Anterior cingulate cortex (tissue), 58 donors: ENCODE measurements around the gene BHLHE41.
A peak's percentile ranks its signal among the peaks of the same experiment; 100 is the strongest.

ENCODE experiments used
- DNase-seq, 58 donors: peaks; one replicate each; lab custom pipeline; 2025; lab: John Stamatoyannopoulos, UW

The BHLHE41 gene

GRCh38 chr12:26124446-26125399, at the start of gene BHLHE41:
BHLHE41 (minus strand) TSS chr12:26125037; CDS start chr12:26124779, 258 bp downstream.
- peak; percentile 60 to 94 (median 87) for DNase-seq

GRCh38 chr12:26172946-26173552, 48.2 kb upstream of the BHLHE41 start:
- DNase-seq = no peak

DNA sequence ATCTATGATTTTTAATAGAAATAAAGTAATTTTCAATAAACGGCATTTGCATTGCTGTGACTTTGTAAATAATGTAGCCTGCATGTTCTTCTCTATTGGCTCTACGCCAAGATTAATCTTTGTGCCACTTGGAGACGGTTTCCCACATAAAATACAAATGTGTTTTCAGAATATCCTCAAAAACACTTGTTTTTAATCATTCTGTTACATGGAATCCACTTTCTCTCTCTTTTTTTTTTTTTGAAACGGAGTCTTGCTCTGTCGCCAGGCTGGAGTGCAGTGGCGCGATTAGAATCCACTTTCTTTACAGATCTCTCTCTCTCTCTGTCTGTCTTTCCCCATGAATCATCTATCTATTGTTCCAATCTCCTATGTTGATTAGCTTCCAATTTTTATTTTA, 47.7 kb upstream of the BHLHE41 start:
- no peak for DNase-seq

GRCh38 chr12:26172013-26172412, 47.2 kb upstream of the BHLHE41 start:
- DNase-seq = no peak

DNA sequence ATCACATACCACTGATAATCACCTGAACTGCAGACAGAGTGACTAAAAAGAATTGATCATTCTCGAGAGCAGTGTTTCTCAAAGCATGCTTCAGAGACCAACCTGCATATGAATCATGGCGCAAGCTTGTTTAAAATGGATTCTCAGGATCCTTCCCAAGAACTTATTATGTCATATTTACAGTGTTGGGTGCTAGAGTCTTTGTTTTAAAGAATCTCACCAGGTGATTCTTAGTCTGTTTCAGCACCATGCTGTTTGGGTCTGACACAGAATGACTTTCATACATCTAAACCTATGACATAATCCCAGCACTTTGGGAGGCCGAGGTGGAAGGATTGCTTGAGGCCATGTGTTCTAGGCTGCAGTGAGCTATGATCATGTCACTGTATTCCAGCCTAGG, 39.3 kb upstream of the BHLHE41 start:
- DNase-seq = no peak

DNA sequence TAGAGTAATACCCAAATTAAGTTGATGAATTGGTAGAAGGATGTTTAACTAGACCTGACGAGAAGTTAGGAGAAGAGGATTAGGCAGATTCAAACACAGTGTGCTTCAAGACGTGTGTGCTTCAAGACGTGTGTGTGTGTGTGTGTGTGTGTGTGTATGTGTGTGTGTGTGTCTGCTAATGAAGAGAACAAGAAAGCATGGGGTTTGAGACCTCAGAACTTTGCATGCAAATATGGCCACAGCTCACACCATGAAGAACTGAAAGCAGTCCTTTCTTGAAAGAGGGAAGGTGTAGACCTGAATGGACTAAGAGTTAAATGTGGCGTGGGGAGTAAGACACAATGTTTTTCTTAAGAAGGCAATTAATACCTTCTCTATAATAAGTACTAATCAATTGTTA, 38.1 kb upstream of the BHLHE41 start:
- no peak for DNase-seq

DNA sequence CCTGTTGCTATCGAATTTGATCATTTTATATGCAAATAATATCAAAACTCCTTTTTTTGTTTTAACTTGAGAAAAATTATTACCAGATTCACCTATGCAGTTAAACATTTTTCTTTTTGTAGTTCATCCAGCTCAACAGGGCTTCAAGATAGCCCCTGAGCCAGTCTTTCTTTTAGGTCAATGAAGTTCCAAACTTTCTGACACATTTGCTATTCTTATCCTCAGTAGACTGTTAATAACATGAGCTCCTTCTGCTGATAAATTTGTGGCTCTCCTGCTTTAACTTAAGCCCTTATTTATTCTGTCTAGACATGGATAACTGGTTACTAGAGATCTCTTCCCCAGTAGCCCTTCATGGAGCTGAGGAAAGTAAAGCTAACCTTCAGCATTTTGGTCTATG, 37.3 kb upstream of the BHLHE41 start:
- DNase-seq = no peak

- no peak for DNase-seq
Observed at GRCh38 chr12:26158078-26158764, 33.4 kb upstream of the BHLHE41 start.

GRCh38 chr12:26157001-26157400, 32.2 kb upstream of the BHLHE41 start:
- no peak for DNase-seq

DNA sequence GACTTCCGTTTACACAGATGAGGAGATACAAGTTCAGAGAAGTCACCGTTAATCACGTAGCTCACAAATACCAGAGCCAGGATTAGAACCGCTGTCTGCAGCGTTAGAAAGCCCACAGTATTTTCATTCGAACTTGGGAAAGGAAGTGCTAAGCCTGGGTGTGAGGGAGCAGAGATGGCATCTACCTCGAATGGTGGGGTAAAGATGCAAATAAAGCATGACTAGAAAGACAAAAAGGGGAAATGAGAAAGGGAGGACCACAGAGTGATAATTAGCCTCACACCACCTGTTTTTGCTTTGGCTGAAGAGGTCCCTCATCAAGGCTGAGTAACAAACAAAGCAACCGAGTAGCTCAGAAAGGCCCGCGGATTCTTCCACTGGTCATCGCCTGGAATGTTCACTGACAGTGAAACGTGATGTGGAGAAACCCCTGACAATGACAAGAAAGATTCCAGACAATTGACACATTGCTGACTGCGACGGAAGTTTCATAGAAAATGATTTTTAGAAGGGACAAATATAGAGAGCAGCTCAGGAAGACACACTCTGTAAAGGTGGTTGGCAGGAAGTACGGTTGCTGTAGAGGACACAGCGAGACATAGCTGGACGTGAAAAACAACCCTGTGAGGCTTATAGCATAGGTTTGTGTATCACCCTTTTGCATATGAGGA, 31.5 kb upstream of the BHLHE41 start:
- DNase-seq = no peak

DNA sequence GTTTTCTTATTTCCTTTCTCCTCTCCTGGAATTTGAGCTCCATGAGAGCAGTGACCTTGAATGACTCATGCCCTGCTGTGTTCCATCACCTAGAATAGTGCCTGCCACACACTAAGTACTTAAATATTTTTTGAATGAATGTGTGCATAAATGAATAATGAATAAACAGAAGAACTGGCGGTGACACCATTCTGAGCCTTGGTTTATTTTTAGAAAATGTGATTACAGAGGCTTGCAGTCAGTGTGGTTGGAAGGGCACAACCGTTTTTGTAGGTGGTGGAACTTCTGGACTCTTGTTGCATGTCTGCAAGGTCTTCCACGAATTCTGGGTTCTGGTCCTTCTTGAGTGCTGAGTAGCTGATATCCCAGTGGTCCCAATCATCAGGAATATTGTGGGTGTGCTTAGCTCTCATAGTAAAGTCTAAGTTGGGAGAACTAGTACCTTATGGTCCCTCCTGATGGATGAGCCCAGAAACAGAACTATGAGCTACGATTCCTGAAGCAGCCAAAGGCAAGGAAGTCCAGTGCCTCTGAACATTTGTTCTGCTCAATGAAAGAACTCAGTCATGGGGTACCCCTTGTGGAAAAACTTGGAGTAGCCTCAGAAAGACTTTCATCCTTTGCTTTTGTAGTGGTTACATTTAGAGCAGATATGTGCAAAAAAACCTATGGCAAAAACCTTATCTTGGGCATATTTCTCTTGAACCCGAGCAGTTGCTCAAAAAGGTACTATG, 28.8 kb upstream of the BHLHE41 start:
- DNase-seq = no peak

DNA sequence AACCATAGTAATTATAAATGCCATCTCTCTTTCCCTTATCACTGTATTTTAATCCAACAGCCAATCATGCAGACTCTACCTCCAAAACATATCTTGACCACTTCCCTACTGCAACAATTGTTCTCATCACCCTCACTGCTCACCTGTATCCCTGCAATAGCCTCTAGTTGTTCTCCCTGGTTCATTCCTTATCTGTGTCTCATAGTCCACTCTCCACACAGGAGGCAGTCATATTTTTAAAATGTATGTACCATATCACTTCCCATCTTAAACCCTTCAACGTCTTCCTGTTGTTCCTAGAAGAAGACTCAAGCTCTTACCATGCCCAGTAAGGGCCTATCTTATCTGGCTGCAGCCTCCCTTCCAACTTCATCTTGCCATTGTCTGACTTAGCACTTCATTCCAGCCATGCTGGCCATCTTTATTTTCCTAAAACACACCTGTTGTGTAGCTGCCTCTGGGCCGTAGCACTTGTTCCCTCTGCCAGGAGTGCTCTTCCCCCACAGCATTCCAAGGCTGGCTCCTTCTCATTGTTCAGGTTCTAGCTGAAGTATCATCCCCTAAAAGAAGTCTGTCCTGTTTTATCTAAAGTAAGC, 27.8 kb upstream of the BHLHE41 start:
- no peak for DNase-seq

GRCh38 chr12:26150736-26151450, 26.1 kb upstream of the BHLHE41 start:
- DNase-seq = peak in 1 of 58 donors; percentile 22

DNA sequence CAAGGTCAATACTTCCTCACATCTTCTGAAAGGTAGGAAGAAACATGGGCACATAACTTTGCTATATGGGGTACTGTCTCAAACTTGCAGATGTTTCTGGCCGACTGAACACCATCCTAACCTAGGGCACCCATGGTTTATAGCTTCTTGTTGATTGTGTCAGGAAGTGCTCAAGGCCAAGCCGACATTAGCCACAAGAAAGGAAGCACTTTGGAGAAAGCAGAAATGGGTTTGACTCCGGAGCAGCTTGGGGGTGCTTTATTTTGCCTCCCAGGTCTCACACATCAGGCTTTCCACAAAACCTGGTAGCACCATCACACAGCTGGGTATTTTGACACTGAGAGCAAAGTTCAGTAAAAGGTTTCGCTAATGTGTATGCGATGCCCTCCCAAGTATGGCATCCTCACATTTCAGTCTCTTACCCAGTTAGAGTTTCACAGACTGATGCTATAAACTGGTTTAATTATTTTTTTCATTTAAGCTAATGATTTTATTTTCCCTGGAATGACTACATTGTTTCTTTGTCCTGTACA, 25.2 kb upstream of the BHLHE41 start:
- peak in 1 of 58 donors; percentile 5 for DNase-seq

GRCh38 chr12:26148291-26148690, 23.5 kb upstream of the BHLHE41 start:
- DNase-seq = no peak

GRCh38 chr12:26143291-26143690, 18.5 kb upstream of the BHLHE41 start:
- DNase-seq = no peak

DNA sequence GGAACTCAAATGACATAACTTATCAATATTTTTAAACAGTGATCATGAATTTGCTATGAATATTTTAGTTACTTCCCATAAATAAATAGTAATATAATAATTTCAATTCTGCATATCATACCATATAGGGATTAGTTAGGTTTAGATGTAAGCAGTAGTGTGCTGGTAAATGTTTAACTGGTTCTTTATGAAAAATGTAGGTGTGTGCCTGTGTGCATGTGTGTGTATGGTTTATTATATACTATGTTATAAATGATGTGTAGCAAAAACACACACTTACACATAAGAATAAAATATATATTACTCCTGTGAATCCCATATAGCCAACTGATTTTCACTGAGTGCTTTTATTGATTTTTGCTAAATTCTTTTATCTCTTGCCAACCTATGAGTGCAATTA, 14.0 kb upstream of the BHLHE41 start:
- DNase-seq = no peak

GRCh38 chr12:26136688-26137087, 11.9 kb upstream of the BHLHE41 start:
- no peak for DNase-seq

GRCh38 chr12:26135571-26135970, 10.7 kb upstream of the BHLHE41 start:
- no peak for DNase-seq
